HepG2 (cell line): Measurements from ENCODE around the gene NOTCH2. TPM values are rescaled to one million over a fixed set of nuclear protein-coding genes. Genes with fewer than 3 reads are reported as not detected.
"Not testable (repeated sequence)": the region's sequence is repeated elsewhere in the genome, so short reads cannot be mapped to it uniquely, and the experiment has no call there.

ENCODE experiments used
- ATAC-seq: fragments of 200-7000 bp; cut with Tn5 transposase; 3 replicates; pipeline ENCODE4 v1.9.1; 2020; ENCODE audit warnings: mild to moderate bottlenecking, moderate library complexity
- BruUV-seq: library from RNA; stranded (reverse); fragments of 400-500 nt; replicated peaks from 2 replicates; lab custom pipeline; 2021; lab: Mats Ljungman, UMichigan
- CTCF ChIA-PET: fragments of 300-600 bp; formaldehyde crosslinking; extraction: SDS; loops from one replicate; lab custom pipeline; 2021; ENCODE audit warnings: low total read pairs, inconsistent platforms, low intra/inter-chr PET ratio; lab: Yijun Ruan, JAX
- POLR2A ChIA-PET: fragments of 350-600 bp; sonication (Branson Sonifier 250); formaldehyde crosslinking; loops from one replicate; lab custom pipeline; 2020; ENCODE audit warnings: antibody characterized with exemption, inconsistent platforms; lab: Yijun Ruan, JAX
- DNase-seq: peaks from one replicate; pipeline ENCODE4 v3.0.0-alpha.2; 2015; ENCODE audit warnings: low spot score
- FAIRE-seq: peaks from 3 replicates; lab custom pipeline; 2011; peaks lifted over from hg19 to GRCh38; lab: Jason Lieb, UNC
- H2AFZ ChIP-seq: one replicate; pipeline ENCODE4 v1.6.1; 2011; ENCODE audit warnings: low read length, inconsistent platforms
- H3K27ac ChIP-seq: fragments of 300-600 bp; 3 replicates; pipeline ENCODE4 v1.8.0; 2011; ENCODE audit warnings: mixed run types, mild to moderate bottlenecking, mixed read lengths, low read length, inconsistent platforms; ENCODE audit not compliant: insufficient read depth; ENCODE audit errors: extremely low read length
- H3K27me3 ChIP-seq, 2 experiments: fragments of 200-600 bp in 1 of 2; 2 replicates in 1 of 2; 3 replicates in 1 of 2; pipeline versions ENCODE4 v1.6.0 to v1.8.0; 2011; ENCODE audit warnings: low read length in 2 of 2, mild to moderate bottlenecking in 2 of 2, moderate library complexity in 2 of 2, inconsistent platforms in 1 of 2; ENCODE audit not compliant: insufficient read depth in 2 of 2, control insufficient read depth in 1 of 2
- H3K36me3 ChIP-seq, 2 experiments: fragments of 200-600 bp in 1 of 2; replicated peaks in 1 of 2; 2 replicates in 1 of 2; 3 replicates in 1 of 2; pipeline versions ENCODE4 v1.5.1 to v1.8.0; 2011; ENCODE audit warnings: low read length in 2 of 2, inconsistent platforms in 1 of 2; ENCODE audit not compliant: insufficient read depth in 2 of 2, control insufficient read depth in 1 of 2
- H3K4me1 ChIP-seq: 2 replicates; pipeline ENCODE4 v1.5.1; 2012; ENCODE audit warnings: low read length, inconsistent platforms; ENCODE audit not compliant: insufficient read depth
- H3K4me2 ChIP-seq: 2 replicates; pipeline ENCODE4 v1.6.0; 2011; ENCODE audit warnings: low read depth, low read length, inconsistent platforms
- H3K4me3 ChIP-seq, 3 experiments: fragments of 200-600 bp in 1 of 3; sonication (generic), shearing (Covaris generic) in 1 of 3; replicated peaks in 1 of 3; 2 replicates each; pipeline ENCODE4 v1.5.1; 2011 to 2016; ENCODE audit warnings: low read length in 3 of 3, inconsistent platforms in 2 of 3, low read depth in 2 of 3, mild to moderate bottlenecking in 2 of 3, control low read depth in 1 of 3, mixed read lengths in 1 of 3; ENCODE audit not compliant: insufficient read depth in 1 of 3
- H3K79me2 ChIP-seq: one replicate; pipeline ENCODE4 v1.6.1; 2011; ENCODE audit warnings: low read length, inconsistent platforms; ENCODE audit not compliant: insufficient read depth
- H3K9ac ChIP-seq: 2 replicates; pipeline ENCODE4 v1.6.0; 2011; ENCODE audit warnings: mild to moderate bottlenecking, low read depth, low read length, inconsistent platforms; ENCODE audit not compliant: insufficient read depth
- H3K9me3 ChIP-seq: 2 replicates; pipeline ENCODE4 v1.5.1; 2012; ENCODE audit warnings: mild to moderate bottlenecking, low read length
- H4K20me1 ChIP-seq: 2 replicates; pipeline ENCODE4 v1.6.0; 2011; ENCODE audit warnings: inconsistent platforms, mild to moderate bottlenecking, low read length, moderate library complexity; ENCODE audit not compliant: insufficient read depth
- WGBS: methylation state at CpG from one replicate; pipeline ENCODE4 v1.1.6; 2017; ENCODE audit warnings: low lambda C conversion rate; 5-methylcytosine and 5-hydroxymethylcytosine counted together
- in situ Hi-C: cut with HindIII; loops from 2 replicates; pipeline ENCODE4 v1.10.0; 2017; ENCODE audit warnings: low pct_unique_long_range_greater_than_20kb; ENCODE audit not compliant: extremely low pct_ligation_motif_present
- intact Hi-C: fragments of 100-400 bp; cut with micrococcal nuclease; formaldehyde crosslinking; loops from one replicate; pipeline ENCODE4 v1.10.0; 2022; ENCODE audit not compliant: unreplicated experiment
- polyA plus RNA-seq, 8 experiments: library from polyadenylated mRNA; depleted of rRNA in 3 of 8; stranded (reverse) in 7 of 8; unstranded in 1 of 8; fragments of >200 nt; fragmentation: Illumina TruSeq in 4 of 8; extraction: Trizol in 4 of 8; gene quantifications; 2 replicates each; pipeline versions ENCODE4 v1.2.1 to v1.2.3, GENCODE V29; 2011 to 2016; ENCODE audit warnings: low read depth in 4 of 8, missing spikeins in 1 of 8, mixed read lengths in 1 of 8; ENCODE audit not compliant: insufficient read depth in 1 of 8
- total RNA-seq, 5 experiments: library from RNA; depleted of rRNA; stranded (reverse); fragments of >200 nt; fragmentation: Illumina TruSeq; extraction: Trizol; gene quantifications; 2 replicates each; pipeline ENCODE4 v1.2.3, GENCODE V29; 2016; ENCODE audit warnings: low read depth in 1 of 5

The NOTCH2 gene
- total and polyA plus RNA-seq, 2 of the 13 experiments (the other 11 are each of a cell fraction or from before 2014, with no cell fraction given): 4.0 to 11.4 TPM

DNA sequence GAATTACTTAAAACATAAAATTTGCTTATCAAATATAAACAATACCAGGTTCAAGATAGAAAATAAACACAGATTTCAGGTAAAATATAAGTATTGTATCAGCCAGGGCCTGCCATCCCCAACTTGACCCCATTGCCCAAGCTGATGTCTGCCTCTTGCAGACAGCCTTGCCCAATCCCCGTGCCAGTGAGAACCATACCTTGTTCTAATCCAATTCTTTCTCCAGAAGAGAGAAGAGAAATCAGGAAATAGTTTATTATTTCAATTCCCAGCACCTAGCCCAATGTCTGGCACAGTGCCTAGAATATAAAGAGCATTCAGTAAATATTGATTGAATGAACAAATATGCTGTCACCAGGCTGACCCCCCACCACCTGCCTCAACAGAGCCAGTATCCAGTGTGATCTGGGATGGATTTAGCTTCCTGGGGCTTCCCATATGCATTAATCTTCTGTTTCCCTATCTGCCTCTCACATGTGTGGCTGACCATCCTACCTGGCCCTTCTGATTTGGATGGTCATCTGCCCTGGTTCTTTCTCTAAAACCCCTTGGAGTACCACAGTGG lies 27.6 kb upstream of the NOTCH2 start:
- H3K9me3 ChIP-seq, H3K4me2 ChIP-seq: not testable (repeated sequence)

DNA sequence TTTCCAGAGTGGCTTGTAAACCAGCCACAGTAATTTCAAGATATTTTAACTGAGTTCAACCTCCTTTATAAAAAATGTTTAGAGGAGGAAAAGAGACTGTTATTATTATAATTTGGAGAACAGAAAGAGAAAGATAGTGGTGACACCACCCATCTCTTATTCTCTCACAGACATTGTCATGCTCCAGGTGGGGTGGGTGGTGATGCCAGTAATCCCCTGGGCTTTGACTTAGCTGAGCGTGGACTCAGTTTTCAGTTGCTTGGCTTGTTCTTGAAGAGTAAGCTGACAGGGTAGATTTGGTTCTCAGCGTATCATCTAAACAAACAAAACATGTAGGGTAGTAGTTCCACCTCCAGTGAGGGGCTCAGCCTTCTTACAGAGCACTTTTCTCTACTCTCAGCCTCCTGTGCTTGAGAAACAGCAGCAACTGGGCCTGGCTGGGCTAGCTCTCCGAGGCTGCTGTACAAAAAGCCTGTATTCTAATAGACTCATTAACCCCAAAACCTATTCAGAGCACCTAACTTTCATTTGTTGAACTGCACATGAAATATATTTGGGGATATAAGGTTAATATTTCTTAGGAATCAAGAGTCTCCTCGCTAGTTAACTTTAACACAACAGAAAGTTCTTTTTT lies 24.2 kb upstream of the NOTCH2 start:
- in situ Hi-C loops, H2AFZ ChIP-seq, DNase-seq, POLR2A ChIA-PET, CTCF ChIA-PET, H3K27ac ChIP-seq, H3K4me2 ChIP-seq, H3K36me3 ChIP-seq, BruUV-seq, intact Hi-C loops, H4K20me1 ChIP-seq, FAIRE-seq, ATAC-seq, H3K79me2 ChIP-seq, H3K27me3 ChIP-seq, H3K4me1 ChIP-seq, H3K9ac ChIP-seq, H3K9me3 ChIP-seq, H3K4me3 ChIP-seq: not testable (repeated sequence)
- 15% methylated on average over 1 of the region's 4 CpGs for whole genome bisulfite sequencing

More for the DNA sequence above, 27.6 kb upstream of the NOTCH2 start:
- ATAC-seq, CTCF ChIA-PET, H3K36me3 ChIP-seq, H4K20me1 ChIP-seq, H3K27me3 ChIP-seq, H3K27ac ChIP-seq, H3K4me1 ChIP-seq, H3K79me2 ChIP-seq, H3K9ac ChIP-seq, DNase-seq, H3K4me3 ChIP-seq, FAIRE-seq, BruUV-seq, H2AFZ ChIP-seq, POLR2A ChIA-PET, intact Hi-C loops, in situ Hi-C loops: not testable (repeated sequence)
- 100% methylated on average over 1 of the region's 1 CpG for WGBS
